ENCODE results near the gene FBL.
"Not testable (repeated sequence)": the region's sequence is repeated elsewhere in the genome, so short reads cannot be mapped to it uniquely, and the experiment has no call there.

DNA sequence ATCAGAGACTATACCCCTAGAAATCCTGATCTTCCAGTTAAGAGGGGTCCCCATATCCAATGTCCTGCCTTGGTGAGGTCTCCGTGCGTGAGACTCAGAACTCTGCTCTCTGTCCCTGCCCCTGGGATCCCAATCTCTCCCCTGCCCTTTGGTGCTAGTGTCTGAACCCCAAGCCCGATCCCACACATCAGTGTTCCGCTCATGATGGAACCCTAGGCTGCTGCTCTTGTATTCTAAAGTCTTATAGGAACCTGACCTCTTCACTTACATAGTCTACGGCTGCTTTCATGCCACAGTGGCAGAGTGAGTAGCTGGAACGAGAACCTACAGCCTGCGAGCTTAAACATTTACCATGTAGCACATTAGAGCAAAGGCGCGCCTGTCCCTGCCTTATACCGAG lies 36.5 kb upstream of the FBL start:
- TF ChIP-seq EZH2phosphoT487 (IDR thresholded peaks at IDR 0.05; ENCODE audit: borderline replicate concordance, low read depth); MXI1 (IDR thresholded peaks at IDR 0.05; ENCODE audit: low read depth, low read length); EP300 (IDR thresholded peaks at IDR 0.05; ENCODE audit: borderline replicate concordance in 1 of 2, low read depth in 1 of 2, low read length in 1 of 2); GABPA (IDR thresholded peaks at IDR 0.05; ENCODE audit: low read depth): not testable (repeated sequence)
